Tibial artery (tissue), 4 donors: ENCODE data around the gene PRKCD.

Experiments
- DNase-seq, 2 donors: peaks; one replicate each; pipeline ENCODE4 v3.0.0-alpha.2; 2019
- H3K27ac ChIP-seq, 2 donors: fragments of 200-600 bp; sonication (generic) in 1 of 2; 1 replicate in 1 of 2; 2 replicates in 1 of 2; pipeline ENCODE4 v1.5.1; 2018 to 2019; ENCODE audit warnings: mild to moderate bottlenecking in 1 of 2
- H3K27me3 ChIP-seq, 2 donors: fragments of 200-600 bp; sonication (generic) in 1 of 2; one replicate each; pipeline versions ENCODE4 v1.5.1 to v1.6.0; 2016 to 2019
- H3K36me3 ChIP-seq, 3 donors: fragments of 200-600 bp; sonication (generic) in 2 of 3; one replicate each; pipeline ENCODE4 v1.5.1; 2016 to 2019; ENCODE audit warnings: mild to moderate bottlenecking in 2 of 3
- H3K4me1 ChIP-seq, 4 donors: fragments of 200-600 bp; sonication (generic) in 2 of 4; 1 replicate in 3 of 4; 2 replicates in 1 of 4; pipeline ENCODE4 v1.5.1; 2016 to 2019
- H3K4me3 ChIP-seq, 2 donors: fragments of 200-600 bp; sonication (generic) in 1 of 2; 1 replicate in 1 of 2; 2 replicates in 1 of 2; pipeline ENCODE4 v1.5.1; 2018 to 2019; ENCODE audit warnings: mild to moderate bottlenecking in 2 of 2
- H3K9me3 ChIP-seq, 3 donors: fragments of 200-600 bp; sonication (generic) in 1 of 3; one replicate each; pipeline ENCODE4 v1.5.1; 2016 to 2019
- intact Hi-C: fragments of 100-400 bp; cut with DNase I; formaldehyde crosslinking; loops from one replicate; pipeline ENCODE4 v1.15.0; 2023; ENCODE audit warnings: low total_unique reads
- TF ChIP-seq, protein P1 (sequence below), 2 experiments: fragments of 200-600 bp in 1 of 2; fragments of 450-650 bp in 1 of 2; IDR thresholded peaks; one replicate each; pipeline ENCODE4 v1.5.1; 2017 to 2019; ENCODE audit warnings: antibody characterized with exemption in 2 of 2, mild to moderate bottlenecking in 1 of 2, moderate library complexity in 1 of 2

PRKCD gene

DNA sequence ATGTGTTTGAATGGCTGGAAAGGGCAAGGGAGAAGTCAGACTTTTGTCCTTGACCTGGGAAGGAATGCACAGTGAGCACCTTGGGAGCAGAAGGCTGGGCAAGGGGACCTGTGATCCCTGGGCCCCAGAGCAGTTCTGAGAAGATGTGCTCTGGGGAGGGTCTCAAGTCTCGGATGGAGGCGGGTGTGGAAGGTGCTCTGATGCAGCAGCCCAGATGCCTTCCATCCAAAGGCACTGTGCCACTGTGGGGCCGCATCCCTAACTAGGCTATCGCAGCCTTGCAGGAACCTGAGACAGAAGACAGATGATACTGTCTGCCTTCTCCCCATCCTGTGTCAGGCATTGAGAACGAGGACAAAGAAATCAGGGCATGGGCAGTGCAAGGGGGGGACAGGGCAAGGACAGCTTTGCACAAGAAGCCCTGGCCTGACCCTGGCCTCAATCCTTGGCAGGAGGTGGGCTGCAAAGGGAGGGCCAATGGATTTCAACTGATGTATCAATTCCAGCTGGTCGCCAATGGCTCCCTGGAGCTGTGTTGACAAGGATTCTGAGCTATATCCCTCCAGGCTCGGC, 14.6 kb upstream of the PRKCD start:
- Histone ChIP-seq H3K4me1 (peaks cover 0 to 17% (median 6%) of the 10 kb centered on the region in 4 donors), H3K36me3 (no peaks in the 10 kb centered on the region), H3K4me3 (no peak overlapping the region), H3K27me3 (no peaks in the 10 kb centered on the region), H3K9me3 (no peaks in the 10 kb centered on the region), H3K27ac (no peak overlapping the region)
- intact Hi-C loops: no loop called here
- DNase-seq: no peak
- TF ChIP-seq, protein P1, sequence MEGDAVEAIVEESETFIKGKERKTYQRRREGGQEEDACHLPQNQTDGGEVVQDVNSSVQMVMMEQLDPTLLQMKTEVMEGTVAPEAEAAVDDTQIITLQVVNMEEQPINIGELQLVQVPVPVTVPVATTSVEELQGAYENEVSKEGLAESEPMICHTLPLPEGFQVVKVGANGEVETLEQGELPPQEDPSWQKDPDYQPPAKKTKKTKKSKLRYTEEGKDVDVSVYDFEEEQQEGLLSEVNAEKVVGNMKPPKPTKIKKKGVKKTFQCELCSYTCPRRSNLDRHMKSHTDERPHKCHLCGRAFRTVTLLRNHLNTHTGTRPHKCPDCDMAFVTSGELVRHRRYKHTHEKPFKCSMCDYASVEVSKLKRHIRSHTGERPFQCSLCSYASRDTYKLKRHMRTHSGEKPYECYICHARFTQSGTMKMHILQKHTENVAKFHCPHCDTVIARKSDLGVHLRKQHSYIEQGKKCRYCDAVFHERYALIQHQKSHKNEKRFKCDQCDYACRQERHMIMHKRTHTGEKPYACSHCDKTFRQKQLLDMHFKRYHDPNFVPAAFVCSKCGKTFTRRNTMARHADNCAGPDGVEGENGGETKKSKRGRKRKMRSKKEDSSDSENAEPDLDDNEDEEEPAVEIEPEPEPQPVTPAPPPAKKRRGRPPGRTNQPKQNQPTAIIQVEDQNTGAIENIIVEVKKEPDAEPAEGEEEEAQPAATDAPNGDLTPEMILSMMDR (IDR thresholded peaks at IDR 0.05): no peak

DNA sequence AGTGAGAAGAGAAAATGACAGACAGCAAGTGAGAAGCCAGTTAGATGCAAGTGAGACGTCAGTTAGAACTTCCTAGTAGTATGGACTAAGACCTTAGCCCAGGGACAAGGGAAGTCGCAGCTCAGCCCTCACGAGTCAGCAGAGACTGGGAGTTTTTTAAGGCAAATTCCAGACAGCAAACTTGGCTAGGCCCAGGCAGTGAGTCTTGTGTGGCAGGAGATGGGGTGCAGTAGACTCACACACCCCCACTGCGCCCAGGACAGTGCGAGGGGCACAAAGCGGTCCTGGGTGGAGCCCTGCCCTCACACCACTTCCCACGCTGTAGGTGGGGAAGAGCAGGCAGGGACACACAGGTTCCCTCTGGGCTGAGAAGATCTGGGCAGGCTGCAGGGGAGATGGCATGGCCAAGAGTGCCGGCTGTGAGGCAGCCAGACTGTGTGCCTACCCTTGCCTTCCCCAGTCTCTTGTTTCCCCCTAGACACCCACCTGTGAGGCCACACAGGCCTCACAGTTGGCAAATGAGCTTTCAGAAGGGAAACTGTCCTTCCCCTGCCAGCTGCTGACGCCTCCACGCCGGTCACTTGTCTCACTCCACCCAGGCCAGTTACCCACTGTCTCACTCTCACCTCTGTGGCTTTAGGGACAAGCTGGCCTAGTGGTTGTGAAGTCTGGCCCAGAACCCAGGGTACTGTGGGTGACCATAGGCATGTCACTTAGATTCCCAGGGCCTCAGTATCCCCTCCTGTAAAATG, 13.7 kb upstream of the PRKCD start:
- TF ChIP-seq, protein P1 (IDR thresholded peaks at IDR 0.05): no peak
- Histone ChIP-seq H3K36me3 (no peaks in the 10 kb centered on the region), H3K27ac (no peak overlapping the region), H3K4me1 (peaks cover 0 to 19% (median 7%) of the 10 kb centered on the region in 4 donors), H3K9me3 (no peaks in the 10 kb centered on the region), H3K27me3 (no peaks in the 10 kb centered on the region), H3K4me3 (no peak overlapping the region)
- DNase-seq: no peak
- intact Hi-C loops: no loop called here

DNA sequence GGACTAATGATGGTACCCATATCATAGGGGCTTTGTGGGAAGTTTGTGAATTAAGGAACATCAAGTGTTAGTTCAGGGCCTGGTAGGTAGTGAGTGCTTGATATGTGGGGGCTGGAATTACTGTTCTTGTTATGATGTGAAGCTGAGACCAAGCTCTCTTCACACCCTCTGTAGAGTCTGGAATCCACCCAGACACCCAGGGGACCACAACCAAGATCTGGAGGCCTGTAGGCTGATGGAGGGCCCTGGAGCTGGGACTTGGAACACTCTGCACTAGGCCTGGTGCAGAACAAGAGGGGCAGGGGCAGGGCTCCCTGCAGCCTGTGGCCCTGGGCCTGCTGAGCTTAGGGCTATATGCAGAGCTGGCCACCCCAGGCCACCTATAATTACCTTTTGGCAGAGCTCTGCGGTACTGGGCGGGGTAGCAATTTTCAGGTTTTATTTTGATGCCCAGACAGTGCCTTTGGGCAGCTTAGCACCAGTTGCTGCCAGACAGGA, 13.1 kb upstream of the PRKCD start:
- intact Hi-C loops: no loop called here
- peaks cover 0 to 19% (median 7%) of the 10 kb centered on the region in 4 donors for H3K4me1 ChIP-seq
- TF ChIP-seq, protein P1 (IDR thresholded peaks at IDR 0.05): no peak
- no peaks in the 10 kb centered on the region for H3K36me3 ChIP-seq
- no peaks in the 10 kb centered on the region for H3K9me3 ChIP-seq
- no peaks in the 10 kb centered on the region for H3K27me3 ChIP-seq
- no peak overlapping the region for H3K27ac ChIP-seq
- no peak for DNase-seq
- H3K4me3 ChIP-seq: no peak overlapping the region

DNA sequence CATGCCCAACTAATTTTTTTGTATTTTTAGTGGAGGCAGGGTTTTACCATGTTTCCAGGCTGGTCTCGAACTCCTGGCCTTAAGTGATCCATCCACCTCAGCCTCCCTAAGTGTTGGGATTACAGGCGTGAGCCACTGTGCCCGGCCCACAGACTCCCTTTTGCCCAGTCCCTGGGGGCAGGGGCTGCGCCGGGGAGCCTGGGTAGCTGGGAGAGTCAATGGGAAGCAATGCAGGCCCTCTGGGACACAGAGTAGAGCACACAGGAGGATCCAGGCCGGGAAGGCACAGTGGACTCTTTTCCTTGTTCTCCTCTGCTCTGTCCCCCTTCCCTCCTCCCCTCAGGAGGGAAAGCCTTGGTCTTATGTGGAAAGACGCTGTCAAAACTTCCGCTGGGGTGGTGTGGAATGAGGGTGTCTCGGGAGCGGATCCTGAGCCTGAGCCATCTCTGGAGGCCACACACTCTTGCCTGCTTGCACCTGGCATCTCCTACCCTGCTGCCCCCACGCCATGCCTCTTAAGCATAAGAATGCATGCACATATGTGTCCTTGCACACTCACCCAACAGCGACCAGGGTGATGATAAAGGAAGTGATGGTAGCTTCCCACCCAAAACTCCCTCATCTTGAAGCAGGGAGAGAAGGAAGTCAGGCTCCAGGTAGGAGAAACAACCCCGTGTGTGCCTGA, 11.9 kb upstream of the PRKCD start:
- Histone ChIP-seq H3K27me3 (no peaks in the 10 kb centered on the region), H3K27ac (no peak overlapping the region), H3K9me3 (no peaks in the 10 kb centered on the region), H3K4me1 (peaks cover 0 to 25% (median 8%) of the 10 kb centered on the region in 4 donors), H3K4me3 (no peak overlapping the region), H3K36me3 (no peaks in the 10 kb centered on the region)
- TF ChIP-seq, protein P1 (IDR thresholded peaks at IDR 0.05): no peak
- no peak for DNase-seq
- intact Hi-C loops: no loop called here

DNA sequence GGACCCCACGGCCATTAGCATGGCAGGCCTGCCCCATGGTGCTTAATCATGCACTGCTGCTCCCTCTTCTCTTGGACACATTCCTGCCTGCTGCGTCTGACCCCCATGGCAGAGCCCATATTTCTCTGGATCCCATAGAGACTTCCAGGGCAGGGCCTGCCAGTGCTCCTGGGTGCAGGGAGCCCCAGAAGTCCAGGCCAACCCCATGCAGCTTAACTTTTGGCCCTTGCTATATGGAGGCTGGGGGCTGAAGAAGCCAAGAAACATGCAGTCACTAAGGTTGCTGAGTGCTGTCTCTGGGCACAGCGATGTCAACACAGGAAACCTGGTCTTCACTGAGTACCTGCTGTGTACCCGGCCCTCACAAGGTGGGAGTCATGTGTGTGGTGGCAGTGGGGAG, 11.3 kb upstream of the PRKCD start:
- TF ChIP-seq, protein P1 (IDR thresholded peaks at IDR 0.05): no peak
- H3K4me3 ChIP-seq: no peak overlapping the region
- intact Hi-C loops: no loop called here
- H3K4me1 ChIP-seq: peaks cover 0 to 30% (median 12%) of the 10 kb centered on the region in 4 donors
- no peaks in the 10 kb centered on the region for H3K9me3 ChIP-seq
- DNase-seq: no peak
- no peaks in the 10 kb centered on the region for H3K27me3 ChIP-seq
- no peak overlapping the region for H3K27ac ChIP-seq
- H3K36me3 ChIP-seq: no peaks in the 10 kb centered on the region
